GM23338 (cell line): Measurements from ENCODE around the gene ME3. TPM values are rescaled to one million over a fixed set of nuclear protein-coding genes. Genes with fewer than 3 reads are reported as not detected.

ENCODE experiments used
- ATAC-seq: fragments of 200-7000 bp; cut with Tn5 transposase; 3 replicates; pipeline ENCODE4 v1.9.1; 2020
- DNase-seq: peaks from one replicate; pipeline ENCODE4 v3.0.0-alpha.2; 2015; ENCODE audit warnings: low spot score
- H2AFZ ChIP-seq: fragments of 200-600 bp; sonication (generic); 2 replicates; pipeline ENCODE4 v1.8.0; 2016; ENCODE audit warnings: antibody characterized with exemption, mild to moderate bottlenecking, moderate library complexity
- H3F3A ChIP-seq: fragments of 200-600 bp; sonication (generic); replicated peaks from 2 replicates; pipeline ENCODE4 v1.8.0; 2017; ENCODE audit warnings: antibody characterized with exemption, mixed run types, low read depth
- H3K27ac ChIP-seq: fragments of 200-600 bp; sonication (generic); 2 replicates; pipeline ENCODE4 v1.6.1; 2016; ENCODE audit warnings: low read depth
- H3K27me3 ChIP-seq: fragments of 200-600 bp; sonication (generic); 2 replicates; pipeline ENCODE4 v1.8.0; 2016; ENCODE audit warnings: mild to moderate bottlenecking, mixed run types, moderate library complexity; ENCODE audit not compliant: insufficient read depth
- H3K36me3 ChIP-seq: fragments of 200-600 bp; sonication (generic); 2 replicates; pipeline ENCODE4 v1.8.0; 2016; ENCODE audit warnings: mild to moderate bottlenecking; ENCODE audit not compliant: insufficient read depth
- H3K4me1 ChIP-seq: fragments of 200-600 bp; sonication (generic); 2 replicates; pipeline ENCODE4 v1.8.0; 2016; ENCODE audit warnings: mild to moderate bottlenecking, moderate library complexity; ENCODE audit not compliant: insufficient read depth
- H3K4me2 ChIP-seq: fragments of 200-600 bp; sonication (generic); 2 replicates; pipeline ENCODE4 v1.7.1; 2017; ENCODE audit warnings: mixed run types
- H3K4me3 ChIP-seq: fragments of 200-600 bp; sonication (generic); 2 replicates; pipeline ENCODE4 v1.6.1; 2016; ENCODE audit warnings: mixed run types
- H3K79me2 ChIP-seq: fragments of 200-600 bp; sonication (generic); replicated peaks from 2 replicates; pipeline ENCODE4 v1.8.0; 2017; ENCODE audit warnings: mild to moderate bottlenecking; ENCODE audit not compliant: insufficient read depth
- H3K9me2 ChIP-seq: fragments of 200-600 bp; sonication (generic); 2 replicates; pipeline ENCODE4 v1.8.0; 2017; ENCODE audit not compliant: insufficient read depth
- H4K20me1 ChIP-seq: fragments of 200-600 bp; sonication (generic); replicated peaks from 2 replicates; pipeline ENCODE4 v1.8.0; 2017; ENCODE audit warnings: mild to moderate bottlenecking; ENCODE audit not compliant: insufficient read depth
- H3K27ac Mint-ChIP-seq: 2 replicates; pipeline ENCODE4 v1.8.0; 2020; ENCODE audit warnings: inconsistent platforms, mild to moderate bottlenecking, moderate library complexity, mixed read lengths
- H3K27me3 Mint-ChIP-seq: 3 replicates; pipeline ENCODE4 v1.8.0; 2022; ENCODE audit warnings: low read depth, mild to moderate bottlenecking, moderate library complexity, mixed read lengths, inconsistent platforms; ENCODE audit not compliant: insufficient read depth, poor library complexity
- H3K36me3 Mint-ChIP-seq: 3 replicates; pipeline ENCODE4 v1.8.0; 2021; ENCODE audit warnings: low read depth, mild to moderate bottlenecking, inconsistent platforms, moderate library complexity, mixed read lengths
- H3K4me1 Mint-ChIP-seq: 3 replicates; pipeline ENCODE4 v1.8.0; 2020; ENCODE audit warnings: mild to moderate bottlenecking, inconsistent platforms, mixed read lengths
- H3K4me3 Mint-ChIP-seq: 3 replicates; pipeline ENCODE4 v1.8.0; 2021; ENCODE audit warnings: moderate library complexity, mild to moderate bottlenecking, inconsistent platforms, mixed read lengths
- H3K9me3 Mint-ChIP-seq: 3 replicates; pipeline ENCODE4 v1.8.0; 2020; ENCODE audit warnings: moderate library complexity, mild to moderate bottlenecking, inconsistent platforms, mixed read lengths
- CREB1 ChIP-seq: fragments of 250-450 bp; sonication (Bioruptor Pico); IDR thresholded peaks from 2 replicates; pipeline ENCODE4 v1.5.0; 2020; ENCODE audit warnings: low read depth, mild to moderate bottlenecking, moderate library complexity
- CTCF ChIP-seq, 2 experiments: fragments of 200-600 bp in 1 of 2; sonication (generic) in 1 of 2; conservative IDR thresholded peaks; 2 replicates each; pipeline versions ENCODE4 v1.5.1 to v1.6.1; 2016 to 2017; ENCODE audit warnings: antibody characterized with exemption in 2 of 2, low read depth in 2 of 2, mild to moderate bottlenecking in 2 of 2, moderate library complexity in 1 of 2
- ETS1 ChIP-seq: IDR thresholded peaks from 2 replicates; pipeline ENCODE4 v1.6.1; 2016; ENCODE audit warnings: antibody characterized with exemption
- EZH2 ChIP-seq: fragments of 200-600 bp; sonication (generic); IDR thresholded peaks from one replicate; pipeline ENCODE4 v1.8.0; 2017; ENCODE audit warnings: antibody characterized with exemption, mild to moderate bottlenecking, low read depth; ENCODE audit not compliant: unreplicated experiment
- EZH2phosphoT487 ChIP-seq: fragments of 200-600 bp; sonication (generic); IDR thresholded peaks from one replicate; pipeline ENCODE4 v1.8.1; 2018; ENCODE audit warnings: antibody characterized with exemption; ENCODE audit not compliant: unreplicated experiment
- JUNB ChIP-seq: IDR thresholded peaks from one replicate; pipeline ENCODE4 v1.6.1; 2016; ENCODE audit warnings: antibody characterized with exemption; ENCODE audit not compliant: unreplicated experiment
- NANOG ChIP-seq: IDR thresholded peaks from 2 replicates; pipeline ENCODE4 v1.6.1; 2016; ENCODE audit warnings: antibody characterized with exemption, borderline replicate concordance
- POLR2AphosphoS5 ChIP-seq: IDR thresholded peaks from 2 replicates; pipeline ENCODE4 v1.6.1; 2016; ENCODE audit warnings: antibody characterized with exemption, low read depth
- STAT1 ChIP-seq: IDR thresholded peaks from one replicate; pipeline ENCODE4 v1.6.1; 2016; ENCODE audit warnings: antibody characterized with exemption; ENCODE audit not compliant: unreplicated experiment
- ZNF114 ChIP-seq: fragments of 250-450 bp; sonication (Bioruptor Pico); IDR thresholded peaks from 2 replicates; pipeline ENCODE4 v1.5.0; 2020; ENCODE audit warnings: mild to moderate bottlenecking, moderate library complexity
- ZNF331 ChIP-seq: fragments of 250-450 bp; sonication (Bioruptor Pico); IDR thresholded peaks from 2 replicates; pipeline ENCODE4 v1.5.0; 2020; ENCODE audit warnings: low read depth, mild to moderate bottlenecking, moderate library complexity
- polyA plus RNA-seq: library from polyadenylated mRNA; unstranded; fragments of >200 nt; fragmentation: Nextera tagmentation; extraction: Ambion mirVana; gene quantifications from 2 replicates; pipeline ENCODE4 v1.2.1, GENCODE V29; 2016
- total RNA-seq: library from RNA; depleted of rRNA; stranded (reverse); fragments of >200 nt; shearing (Covaris generic); gene quantifications from 2 replicates; pipeline ENCODE4 v1.2.3, GENCODE V29; 2014
- TF ChIP-seq, protein P1 (sequence below): IDR thresholded peaks from one replicate; pipeline ENCODE4 v1.6.1; 2018; ENCODE audit warnings: antibody characterized with exemption; ENCODE audit not compliant: unreplicated experiment
- TF ChIP-seq, protein P2 (sequence below): fragments of 250-450 bp; sonication (Bioruptor Pico); IDR thresholded peaks from 2 replicates; pipeline ENCODE4 v1.5.0; 2020; ENCODE audit warnings: mild to moderate bottlenecking, moderate library complexity

The ME3 gene
- total and polyA plus RNA-seq, 2 experiments from 2014 or later, result 1.3 to 4.0 TPM

DNA sequence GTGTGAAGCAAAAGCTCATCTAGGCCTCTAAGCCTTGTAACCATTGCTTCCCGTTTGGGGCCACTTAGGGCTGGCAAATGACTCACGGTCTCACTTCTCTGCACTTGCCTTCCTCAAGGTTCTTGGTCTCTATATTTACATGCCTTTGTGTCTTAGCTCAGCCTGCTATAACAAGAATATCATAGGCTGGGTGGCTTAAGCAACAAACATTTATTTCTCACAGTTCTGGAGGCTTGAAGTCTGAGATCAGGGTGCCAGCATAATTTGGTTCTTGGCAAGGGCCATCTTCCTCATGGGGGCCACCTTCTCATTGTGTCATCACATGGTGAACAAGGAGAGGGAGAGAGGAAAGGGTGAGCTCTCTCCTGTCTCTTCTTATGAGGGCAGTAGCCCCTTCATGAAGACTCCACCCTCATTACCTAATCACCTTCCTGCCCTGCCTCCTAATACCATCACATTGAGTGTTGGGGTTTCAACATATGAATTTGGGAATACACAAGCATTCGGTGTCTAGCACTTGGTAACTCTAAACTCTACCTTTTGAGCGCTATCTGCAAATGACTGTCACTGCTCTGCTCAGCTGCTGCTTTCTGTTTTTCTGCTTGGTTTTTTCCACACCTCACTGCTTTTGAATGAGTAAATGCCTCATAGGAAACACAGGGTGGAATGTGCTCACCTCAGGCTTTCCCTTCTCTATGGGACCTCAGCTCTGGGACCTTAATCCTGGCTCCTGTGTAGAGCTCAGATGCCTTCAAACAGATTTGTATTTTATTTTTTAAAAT is 16.2 kb upstream of the ME3 start:
- Mint-ChIP-seq H3K27me3 (peaks cover 2% of the 10 kb centered on the region), H3K36me3 (no peaks in the 10 kb centered on the region), H3K27ac (no peak overlapping the region), H3K9me3 (no peaks in the 10 kb centered on the region), H3K4me1 (no peaks in the 10 kb centered on the region), H3K4me3 (no peak overlapping the region)
- H3K79me2 ChIP-seq, result no peaks in the 10 kb centered on the region
- DNase-seq (no peak), ATAC-seq (no peak)
- H3F3A ChIP-seq, result no peaks in the 10 kb centered on the region
- H3K36me3 ChIP-seq, result no peaks in the 10 kb centered on the region
- H4K20me1 ChIP-seq, result no peaks in the 10 kb centered on the region
- TF ChIP-seq CTCF (conservative IDR thresholded peaks at IDR 0.05; ENCODE audit: low read depth in 2 of 2) (no peak), ZNF331 (CRISPR knock-in tag) (no peak), JUNB (no peak), ETS1 (no peak), CREB1 (CRISPR knock-in tag) (no peak), EZH2phosphoT487 (no peak), ZNF114 (CRISPR knock-in tag) (no peak), EZH2 (no peak), STAT1 (no peak), NANOG (no peak), POLR2AphosphoS5 (no peak)
- TF ChIP-seq, protein P1, sequence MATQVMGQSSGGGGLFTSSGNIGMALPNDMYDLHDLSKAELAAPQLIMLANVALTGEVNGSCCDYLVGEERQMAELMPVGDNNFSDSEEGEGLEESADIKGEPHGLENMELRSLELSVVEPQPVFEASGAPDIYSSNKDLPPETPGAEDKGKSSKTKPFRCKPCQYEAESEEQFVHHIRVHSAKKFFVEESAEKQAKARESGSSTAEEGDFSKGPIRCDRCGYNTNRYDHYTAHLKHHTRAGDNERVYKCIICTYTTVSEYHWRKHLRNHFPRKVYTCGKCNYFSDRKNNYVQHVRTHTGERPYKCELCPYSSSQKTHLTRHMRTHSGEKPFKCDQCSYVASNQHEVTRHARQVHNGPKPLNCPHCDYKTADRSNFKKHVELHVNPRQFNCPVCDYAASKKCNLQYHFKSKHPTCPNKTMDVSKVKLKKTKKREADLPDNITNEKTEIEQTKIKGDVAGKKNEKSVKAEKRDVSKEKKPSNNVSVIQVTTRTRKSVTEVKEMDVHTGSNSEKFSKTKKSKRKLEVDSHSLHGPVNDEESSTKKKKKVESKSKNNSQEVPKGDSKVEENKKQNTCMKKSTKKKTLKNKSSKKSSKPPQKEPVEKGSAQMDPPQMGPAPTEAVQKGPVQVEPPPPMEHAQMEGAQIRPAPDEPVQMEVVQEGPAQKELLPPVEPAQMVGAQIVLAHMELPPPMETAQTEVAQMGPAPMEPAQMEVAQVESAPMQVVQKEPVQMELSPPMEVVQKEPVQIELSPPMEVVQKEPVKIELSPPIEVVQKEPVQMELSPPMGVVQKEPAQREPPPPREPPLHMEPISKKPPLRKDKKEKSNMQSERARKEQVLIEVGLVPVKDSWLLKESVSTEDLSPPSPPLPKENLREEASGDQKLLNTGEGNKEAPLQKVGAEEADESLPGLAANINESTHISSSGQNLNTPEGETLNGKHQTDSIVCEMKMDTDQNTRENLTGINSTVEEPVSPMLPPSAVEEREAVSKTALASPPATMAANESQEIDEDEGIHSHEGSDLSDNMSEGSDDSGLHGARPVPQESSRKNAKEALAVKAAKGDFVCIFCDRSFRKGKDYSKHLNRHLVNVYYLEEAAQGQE, result no peak
- TF ChIP-seq, protein P2, sequence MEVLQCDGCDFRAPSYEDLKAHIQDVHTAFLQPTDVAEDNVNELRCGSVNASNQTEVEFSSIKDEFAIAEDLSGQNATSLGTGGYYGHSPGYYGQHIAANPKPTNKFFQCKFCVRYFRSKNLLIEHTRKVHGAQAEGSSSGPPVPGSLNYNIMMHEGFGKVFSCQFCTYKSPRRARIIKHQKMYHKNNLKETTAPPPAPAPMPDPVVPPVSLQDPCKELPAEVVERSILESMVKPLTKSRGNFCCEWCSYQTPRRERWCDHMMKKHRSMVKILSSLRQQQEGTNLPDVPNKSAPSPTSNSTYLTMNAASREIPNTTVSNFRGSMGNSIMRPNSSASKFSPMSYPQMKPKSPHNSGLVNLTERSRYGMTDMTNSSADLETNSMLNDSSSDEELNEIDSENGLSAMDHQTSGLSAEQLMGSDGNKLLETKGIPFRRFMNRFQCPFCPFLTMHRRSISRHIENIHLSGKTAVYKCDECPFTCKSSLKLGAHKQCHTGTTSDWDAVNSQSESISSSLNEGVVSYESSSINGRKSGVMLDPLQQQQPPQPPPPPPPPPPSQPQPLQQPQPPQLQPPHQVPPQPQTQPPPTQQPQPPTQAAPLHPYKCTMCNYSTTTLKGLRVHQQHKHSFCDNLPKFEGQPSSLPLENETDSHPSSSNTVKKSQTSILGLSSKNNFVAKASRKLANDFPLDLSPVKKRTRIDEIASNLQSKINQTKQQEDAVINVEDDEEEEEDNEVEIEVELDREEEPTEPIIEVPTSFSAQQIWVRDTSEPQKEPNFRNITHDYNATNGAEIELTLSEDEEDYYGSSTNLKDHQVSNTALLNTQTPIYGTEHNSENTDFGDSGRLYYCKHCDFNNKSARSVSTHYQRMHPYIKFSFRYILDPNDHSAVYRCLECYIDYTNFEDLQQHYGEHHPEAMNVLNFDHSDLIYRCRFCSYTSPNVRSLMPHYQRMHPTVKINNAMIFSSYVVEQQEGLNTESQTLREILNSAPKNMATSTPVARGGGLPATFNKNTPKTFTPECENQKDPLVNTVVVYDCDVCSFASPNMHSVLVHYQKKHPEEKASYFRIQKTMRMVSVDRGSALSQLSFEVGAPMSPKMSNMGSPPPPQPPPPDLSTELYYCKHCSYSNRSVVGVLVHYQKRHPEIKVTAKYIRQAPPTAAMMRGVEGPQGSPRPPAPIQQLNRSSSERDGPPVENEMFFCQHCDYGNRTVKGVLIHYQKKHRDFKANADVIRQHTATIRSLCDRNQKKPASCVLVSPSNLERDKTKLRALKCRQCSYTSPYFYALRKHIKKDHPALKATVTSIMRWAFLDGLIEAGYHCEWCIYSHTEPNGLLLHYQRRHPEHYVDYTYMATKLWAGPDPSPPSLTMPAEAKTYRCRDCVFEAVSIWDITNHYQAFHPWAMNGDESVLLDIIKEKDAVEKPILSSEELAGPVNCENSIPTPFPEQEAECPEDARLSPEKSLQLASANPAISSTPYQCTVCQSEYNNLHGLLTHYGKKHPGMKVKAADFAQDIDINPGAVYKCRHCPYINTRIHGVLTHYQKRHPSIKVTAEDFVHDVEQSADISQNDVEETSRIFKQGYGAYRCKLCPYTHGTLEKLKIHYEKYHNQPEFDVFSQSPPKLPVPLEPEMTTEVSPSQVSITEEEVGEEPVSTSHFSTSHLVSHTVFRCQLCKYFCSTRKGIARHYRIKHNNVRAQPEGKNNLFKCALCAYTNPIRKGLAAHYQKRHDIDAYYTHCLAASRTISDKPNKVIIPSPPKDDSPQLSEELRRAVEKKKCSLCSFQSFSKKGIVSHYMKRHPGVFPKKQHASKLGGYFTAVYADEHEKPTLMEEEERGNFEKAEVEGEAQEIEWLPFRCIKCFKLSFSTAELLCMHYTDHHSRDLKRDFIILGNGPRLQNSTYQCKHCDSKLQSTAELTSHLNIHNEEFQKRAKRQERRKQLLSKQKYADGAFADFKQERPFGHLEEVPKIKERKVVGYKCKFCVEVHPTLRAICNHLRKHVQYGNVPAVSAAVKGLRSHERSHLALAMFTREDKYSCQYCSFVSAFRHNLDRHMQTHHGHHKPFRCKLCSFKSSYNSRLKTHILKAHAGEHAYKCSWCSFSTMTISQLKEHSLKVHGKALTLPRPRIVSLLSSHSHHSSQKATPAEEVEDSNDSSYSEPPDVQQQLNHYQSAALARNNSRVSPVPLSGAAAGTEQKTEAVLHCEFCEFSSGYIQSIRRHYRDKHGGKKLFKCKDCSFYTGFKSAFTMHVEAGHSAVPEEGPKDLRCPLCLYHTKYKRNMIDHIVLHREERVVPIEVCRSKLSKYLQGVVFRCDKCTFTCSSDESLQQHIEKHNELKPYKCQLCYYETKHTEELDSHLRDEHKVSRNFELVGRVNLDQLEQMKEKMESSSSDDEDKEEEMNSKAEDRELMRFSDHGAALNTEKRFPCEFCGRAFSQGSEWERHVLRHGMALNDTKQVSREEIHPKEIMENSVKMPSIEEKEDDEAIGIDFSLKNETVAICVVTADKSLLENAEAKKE, result no peak
- no peak overlapping the region for H3K27ac ChIP-seq
- no peaks in the 10 kb centered on the region for H3K4me1 ChIP-seq
- no peaks in the 10 kb centered on the region for H3K27me3 ChIP-seq
- no peak overlapping the region for H3K4me2 ChIP-seq
- 0 out of 2 replicates have a peak, but pooled peaks cover 6% of the 10 kb centered on the region for H3K9me2 ChIP-seq
- no peak overlapping the region for H2AFZ ChIP-seq
- no peak overlapping the region for H3K4me3 ChIP-seq
